ENCODE measurements around the gene FAM9C. TPM values are rescaled to one million over a fixed set of nuclear protein-coding genes. Genes with fewer than 3 reads are reported as not detected.
"Not testable (repeated sequence)": the region's sequence is repeated elsewhere in the genome, so short reads cannot be mapped to it uniquely, and the experiment has no call there.

FAM9C gene
- polyA plus RNA-seq, 2 donors = not detected

GRCh38 chrX:13061215-13061708, 16.8 kb upstream of the FAM9C start:
- H3K36me3 ChIP-seq (ENCODE audit: control insufficient read depth in 2 of 2, insufficient read depth in 2 of 2, low read length in 1 of 2); H3K4me3 ChIP-seq (ENCODE audit: low read depth in 1 of 2, low read length in 2 of 2); H3K9me3 ChIP-seq (ENCODE audit: control insufficient read depth in 2 of 2, insufficient read depth in 1 of 2, low read depth in 1 of 2, low read length in 1 of 2); H3K27ac ChIP-seq (ENCODE audit: low read depth in 2 of 2, low read length in 1 of 2); H3K27me3 ChIP-seq (ENCODE audit: control insufficient read depth in 1 of 2, insufficient read depth in 2 of 2, low read length in 2 of 2); H3K4me1 ChIP-seq (ENCODE audit: control insufficient read depth in 2 of 2, insufficient read depth in 2 of 2, low read length in 1 of 2): not testable (repeated sequence)
- WGBS, 2 donors = 85 to 96% methylated on average over 4 of the region's 4 CpGs

- 53 to 86% methylated on average over 3 of the region's 3 CpGs for WGBS, 2 donors
- Histone ChIP-seq H3K4me3 (ENCODE audit: low read depth in 1 of 2, low read length in 2 of 2) (no peak overlapping the region), H3K4me1 (ENCODE audit: control insufficient read depth in 2 of 2, insufficient read depth in 2 of 2, low read length in 1 of 2) (no peaks in the 10 kb centered on the region), H3K36me3 (ENCODE audit: control insufficient read depth in 2 of 2, insufficient read depth in 2 of 2, low read length in 1 of 2) (no peaks in the 10 kb centered on the region), H3K27ac (ENCODE audit: low read depth in 2 of 2, low read length in 1 of 2) (no peak overlapping the region), H3K9me3 (ENCODE audit: control insufficient read depth in 2 of 2, insufficient read depth in 1 of 2, low read depth in 1 of 2, low read length in 1 of 2) (no peaks in the 10 kb centered on the region), H3K27me3 (ENCODE audit: control insufficient read depth in 1 of 2, insufficient read depth in 2 of 2, low read length in 2 of 2) (no peaks in the 10 kb centered on the region)
These were observed 15.4 kb upstream of the FAM9C start for GRCh38 chrX:13059637-13060499.

- Histone ChIP-seq H3K36me3 (ENCODE audit: control insufficient read depth in 2 of 2, insufficient read depth in 2 of 2, low read length in 1 of 2) (no peaks in the 10 kb centered on the region), H3K9me3 (ENCODE audit: control insufficient read depth in 2 of 2, insufficient read depth in 1 of 2, low read depth in 1 of 2, low read length in 1 of 2) (no peaks in the 10 kb centered on the region), H3K4me3 (ENCODE audit: low read depth in 1 of 2, low read length in 2 of 2) (no peak overlapping the region), H3K27ac (ENCODE audit: low read depth in 2 of 2, low read length in 1 of 2) (no peak overlapping the region), H3K4me1 (ENCODE audit: control insufficient read depth in 2 of 2, insufficient read depth in 2 of 2, low read length in 1 of 2) (no peaks in the 10 kb centered on the region), H3K27me3 (ENCODE audit: control insufficient read depth in 1 of 2, insufficient read depth in 2 of 2, low read length in 2 of 2) (no peaks in the 10 kb centered on the region)
- 81 to 96% methylated on average over 1 of the region's 1 CpG for WGBS, 2 donors
These were observed 11.1 kb upstream of the FAM9C start for GRCh38 chrX:13055486-13055885.

GRCh38 chrX:13053171-13053570, 8.8 kb upstream of the FAM9C start:
- no peaks in the 10 kb centered on the region for H3K9me3 ChIP-seq (ENCODE audit: control insufficient read depth in 2 of 2, insufficient read depth in 1 of 2, low read depth in 1 of 2, low read length in 1 of 2)
- H3K27me3 ChIP-seq (ENCODE audit: control insufficient read depth in 1 of 2, insufficient read depth in 2 of 2, low read length in 2 of 2) = no peaks in the 10 kb centered on the region
- H3K4me1 ChIP-seq (ENCODE audit: control insufficient read depth in 2 of 2, insufficient read depth in 2 of 2, low read length in 1 of 2) = no peaks in the 10 kb centered on the region
- H3K4me3 ChIP-seq (ENCODE audit: low read depth in 1 of 2, low read length in 2 of 2) = no peak overlapping the region
- no peaks in the 10 kb centered on the region for H3K36me3 ChIP-seq (ENCODE audit: control insufficient read depth in 2 of 2, insufficient read depth in 2 of 2, low read length in 1 of 2)
- no peak overlapping the region for H3K27ac ChIP-seq (ENCODE audit: low read depth in 2 of 2, low read length in 1 of 2)

GRCh38 chrX:13051529-13052172, 7.2 kb upstream of the FAM9C start:
- Histone ChIP-seq H3K36me3 (ENCODE audit: control insufficient read depth in 2 of 2, insufficient read depth in 2 of 2, low read length in 1 of 2) (no peaks in the 10 kb centered on the region), H3K4me3 (ENCODE audit: low read depth in 1 of 2, low read length in 2 of 2) (no peak overlapping the region), H3K27ac (ENCODE audit: low read depth in 2 of 2, low read length in 1 of 2) (no peak overlapping the region), H3K4me1 (ENCODE audit: control insufficient read depth in 2 of 2, insufficient read depth in 2 of 2, low read length in 1 of 2) (no peaks in the 10 kb centered on the region), H3K27me3 (ENCODE audit: control insufficient read depth in 1 of 2, insufficient read depth in 2 of 2, low read length in 2 of 2) (no peaks in the 10 kb centered on the region), H3K9me3 (ENCODE audit: control insufficient read depth in 2 of 2, insufficient read depth in 1 of 2, low read depth in 1 of 2, low read length in 1 of 2) (no peaks in the 10 kb centered on the region)
- WGBS, 2 donors = 47 to 63% methylated on average over 4 of the region's 4 CpGs

- no peaks in the 10 kb centered on the region for H3K36me3 ChIP-seq (ENCODE audit: control insufficient read depth in 2 of 2, insufficient read depth in 2 of 2, low read length in 1 of 2)
- no peak overlapping the region for H3K4me3 ChIP-seq (ENCODE audit: low read depth in 1 of 2, low read length in 2 of 2)
- no peak overlapping the region for H3K27ac ChIP-seq (ENCODE audit: low read depth in 2 of 2, low read length in 1 of 2)
- no peaks in the 10 kb centered on the region for H3K4me1 ChIP-seq (ENCODE audit: control insufficient read depth in 2 of 2, insufficient read depth in 2 of 2, low read length in 1 of 2)
- H3K27me3 ChIP-seq (ENCODE audit: control insufficient read depth in 1 of 2, insufficient read depth in 2 of 2, low read length in 2 of 2) = no peaks in the 10 kb centered on the region
- WGBS, 2 donors = 58 to 67% methylated on average over 1 of the region's 1 CpG
- H3K9me3 ChIP-seq (ENCODE audit: control insufficient read depth in 2 of 2, insufficient read depth in 1 of 2, low read depth in 1 of 2, low read length in 1 of 2) = no peaks in the 10 kb centered on the region
These were observed 6.7 kb upstream of the FAM9C start for GRCh38 chrX:13051167-13051528.

- 88 to 96% methylated on average over 4 of the region's 4 CpGs for WGBS, 2 donors
- H3K27ac ChIP-seq (ENCODE audit: low read depth in 2 of 2, low read length in 1 of 2) = no peak overlapping the region
- H3K9me3 ChIP-seq (ENCODE audit: control insufficient read depth in 2 of 2, insufficient read depth in 1 of 2, low read depth in 1 of 2, low read length in 1 of 2) = no peaks in the 10 kb centered on the region
- H3K4me3 ChIP-seq (ENCODE audit: low read depth in 1 of 2, low read length in 2 of 2) = no peak overlapping the region
- no peaks in the 10 kb centered on the region for H3K36me3 ChIP-seq (ENCODE audit: control insufficient read depth in 2 of 2, insufficient read depth in 2 of 2, low read length in 1 of 2)
- no peaks in the 10 kb centered on the region for H3K4me1 ChIP-seq (ENCODE audit: control insufficient read depth in 2 of 2, insufficient read depth in 2 of 2, low read length in 1 of 2)
- H3K27me3 ChIP-seq (ENCODE audit: control insufficient read depth in 1 of 2, insufficient read depth in 2 of 2, low read length in 2 of 2) = no peaks in the 10 kb centered on the region
These were observed 5.7 kb upstream of the FAM9C start for GRCh38 chrX:13050151-13050550.

- no peaks in the 10 kb centered on the region for H3K9me3 ChIP-seq (ENCODE audit: control insufficient read depth in 2 of 2, insufficient read depth in 1 of 2, low read depth in 1 of 2, low read length in 1 of 2)
- no peaks in the 10 kb centered on the region for H3K27me3 ChIP-seq (ENCODE audit: control insufficient read depth in 1 of 2, insufficient read depth in 2 of 2, low read length in 2 of 2)
- no peaks in the 10 kb centered on the region for H3K36me3 ChIP-seq (ENCODE audit: control insufficient read depth in 2 of 2, insufficient read depth in 2 of 2, low read length in 1 of 2)
- WGBS, 2 donors = 69 to 72% methylated on average over 1 of the region's 1 CpG
- no peak overlapping the region for H3K27ac ChIP-seq (ENCODE audit: low read depth in 2 of 2, low read length in 1 of 2)
- no peak overlapping the region for H3K4me3 ChIP-seq (ENCODE audit: low read depth in 1 of 2, low read length in 2 of 2)
- no peaks in the 10 kb centered on the region for H3K4me1 ChIP-seq (ENCODE audit: control insufficient read depth in 2 of 2, insufficient read depth in 2 of 2, low read length in 1 of 2)
These were observed 3.9 kb upstream of the FAM9C start for GRCh38 chrX:13048280-13048679.

- 82 to 89% methylated on average over 3 of the region's 3 CpGs for WGBS, 2 donors
- no peak overlapping the region for H3K4me3 ChIP-seq (ENCODE audit: low read depth in 1 of 2, low read length in 2 of 2)
These were observed 3.3 kb upstream of the FAM9C start for GRCh38 chrX:13047759-13048158.

More at GRCh38 chrX:13047759-13048158, 3.3 kb upstream of the FAM9C start:
- H3K4me1 ChIP-seq (ENCODE audit: control insufficient read depth in 2 of 2, insufficient read depth in 2 of 2, low read length in 1 of 2) = no peaks in the 10 kb centered on the region
- no peaks in the 10 kb centered on the region for H3K36me3 ChIP-seq (ENCODE audit: control insufficient read depth in 2 of 2, insufficient read depth in 2 of 2, low read length in 1 of 2)
- no peaks in the 10 kb centered on the region for H3K27me3 ChIP-seq (ENCODE audit: control insufficient read depth in 1 of 2, insufficient read depth in 2 of 2, low read length in 2 of 2)
- no peaks in the 10 kb centered on the region for H3K9me3 ChIP-seq (ENCODE audit: control insufficient read depth in 2 of 2, insufficient read depth in 1 of 2, low read depth in 1 of 2, low read length in 1 of 2)
- no peak overlapping the region for H3K27ac ChIP-seq (ENCODE audit: low read depth in 2 of 2, low read length in 1 of 2)
